Activated T-cell treated with anti-CD3 and anti-CD28 coated beads for 4 hours (primary cell): Measurements from ENCODE around the gene KRT6A.
"Not testable (repeated sequence)": the region's sequence is repeated elsewhere in the genome, so short reads cannot be mapped to it uniquely, and the experiment has no call there.

Experiments used
- DNase-seq: peaks from one replicate; pipeline ENCODE4 v3.0.0-alpha.2; 2020

Gene KRT6A

DNA sequence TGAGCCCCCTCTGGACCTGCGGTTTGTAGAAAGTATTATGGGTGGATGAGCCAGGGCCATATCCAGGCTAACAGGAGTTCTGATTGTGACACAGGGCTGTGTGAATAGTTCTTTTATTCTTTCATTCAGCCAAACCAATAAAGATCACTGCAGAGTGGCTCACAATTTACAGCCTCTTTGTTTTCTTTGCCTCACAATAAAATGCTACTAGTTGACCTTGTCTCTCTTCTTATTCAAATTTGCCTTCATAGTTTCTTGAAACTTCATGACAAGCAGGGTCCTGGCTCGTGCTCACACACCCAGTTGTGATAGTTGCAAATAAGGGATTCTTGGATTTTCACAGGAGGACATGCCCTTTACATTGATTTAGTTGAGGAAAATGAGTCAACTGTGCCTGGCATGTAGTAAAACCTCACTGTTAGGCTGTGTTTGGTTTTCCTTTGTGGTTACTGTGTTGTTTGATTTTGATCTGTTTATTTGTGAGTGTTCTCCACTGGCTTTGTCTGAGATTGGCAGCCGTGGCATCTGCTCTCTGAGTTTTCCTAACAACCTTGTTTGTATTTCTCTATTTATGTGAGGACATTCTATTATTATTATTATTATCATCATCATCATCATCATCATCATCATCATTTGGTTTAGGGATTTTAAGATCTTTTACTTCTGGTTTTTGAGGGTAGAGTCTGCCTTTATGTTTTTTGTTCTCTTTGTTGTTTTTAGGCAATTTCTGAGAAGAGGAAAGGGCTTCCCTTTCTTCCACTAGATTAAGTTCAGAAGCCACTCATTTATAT, 38.5 kb downstream of the KRT6A start:
- no peak for DNase-seq

DNA sequence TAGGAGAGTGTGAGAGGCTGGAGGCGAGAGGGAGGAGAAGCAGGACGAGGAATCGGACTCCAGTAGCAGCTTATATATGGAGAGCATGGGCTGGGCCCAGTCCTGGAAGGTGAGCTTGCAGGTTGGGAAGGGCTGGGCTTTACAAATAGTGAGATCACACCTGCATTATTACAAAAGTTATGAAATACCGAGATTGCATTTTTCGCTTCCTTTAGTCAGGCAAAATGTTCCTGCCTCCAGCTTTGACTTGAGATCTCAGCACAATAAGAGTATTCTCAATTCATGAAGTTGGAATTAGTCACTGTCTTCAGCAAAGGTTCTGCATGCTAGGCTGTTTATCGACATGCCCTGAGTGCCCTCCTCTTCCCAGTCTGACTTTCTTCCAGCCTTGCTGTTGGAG, 41.0 kb downstream of the KRT6A start, which contains the start of gene KRT6B:
Gene KRT6B, minus strand, starts transcription at position 46 of the 400 bp plus-strand sequence. CDS start 68 bp downstream, outside the sequence.
- DNase-seq = no peak

- no peak for DNase-seq
Measured at GRCh38 chr12:52448228-52448627, 44.8 kb downstream of the KRT6A start.

DNA sequence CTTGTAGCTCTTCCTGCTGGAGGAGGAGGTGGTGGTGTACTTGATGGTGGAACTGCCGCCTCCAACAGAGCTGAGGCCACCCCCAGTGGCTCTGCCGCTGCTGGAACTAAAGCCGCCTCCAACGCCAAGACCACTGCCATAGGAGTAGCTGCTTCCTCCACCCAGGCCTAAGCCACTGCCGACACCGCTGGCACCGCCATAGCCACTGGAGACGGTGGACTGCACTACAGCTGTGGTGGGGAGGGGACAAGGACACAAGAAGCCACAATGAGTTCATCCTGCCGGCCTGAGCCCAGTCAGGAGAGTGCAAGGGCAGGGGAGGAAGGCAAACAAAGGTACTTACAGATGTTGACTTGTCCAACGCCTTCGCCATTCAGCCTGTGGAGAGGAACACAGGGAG, 45.9 kb downstream of the KRT6A start:
- not testable (repeated sequence) for DNase-seq

GRCh38 chr12:52446367-52447045, 46.6 kb downstream of the KRT6A start:
- no peak for DNase-seq

DNA sequence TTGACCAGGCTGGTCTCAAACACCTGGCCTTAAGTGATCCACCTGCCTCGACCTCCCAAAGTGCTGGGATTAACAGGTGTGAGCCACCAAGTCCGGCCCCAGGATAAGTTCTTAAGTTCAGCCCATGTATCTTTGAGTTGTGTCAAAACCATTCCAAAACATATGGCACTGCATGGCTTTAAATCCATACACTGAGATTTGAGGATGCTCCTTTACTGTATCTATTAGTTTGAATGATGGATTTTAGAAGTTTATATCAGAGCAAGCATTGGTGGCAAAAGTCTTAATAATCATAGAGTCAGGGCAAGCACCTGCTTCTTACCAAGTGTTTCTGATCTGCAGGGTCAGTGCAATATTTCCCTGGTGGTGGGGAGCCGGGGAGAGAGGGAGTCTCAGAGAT, 47.2 kb downstream of the KRT6A start:
- no peak for DNase-seq

DNA sequence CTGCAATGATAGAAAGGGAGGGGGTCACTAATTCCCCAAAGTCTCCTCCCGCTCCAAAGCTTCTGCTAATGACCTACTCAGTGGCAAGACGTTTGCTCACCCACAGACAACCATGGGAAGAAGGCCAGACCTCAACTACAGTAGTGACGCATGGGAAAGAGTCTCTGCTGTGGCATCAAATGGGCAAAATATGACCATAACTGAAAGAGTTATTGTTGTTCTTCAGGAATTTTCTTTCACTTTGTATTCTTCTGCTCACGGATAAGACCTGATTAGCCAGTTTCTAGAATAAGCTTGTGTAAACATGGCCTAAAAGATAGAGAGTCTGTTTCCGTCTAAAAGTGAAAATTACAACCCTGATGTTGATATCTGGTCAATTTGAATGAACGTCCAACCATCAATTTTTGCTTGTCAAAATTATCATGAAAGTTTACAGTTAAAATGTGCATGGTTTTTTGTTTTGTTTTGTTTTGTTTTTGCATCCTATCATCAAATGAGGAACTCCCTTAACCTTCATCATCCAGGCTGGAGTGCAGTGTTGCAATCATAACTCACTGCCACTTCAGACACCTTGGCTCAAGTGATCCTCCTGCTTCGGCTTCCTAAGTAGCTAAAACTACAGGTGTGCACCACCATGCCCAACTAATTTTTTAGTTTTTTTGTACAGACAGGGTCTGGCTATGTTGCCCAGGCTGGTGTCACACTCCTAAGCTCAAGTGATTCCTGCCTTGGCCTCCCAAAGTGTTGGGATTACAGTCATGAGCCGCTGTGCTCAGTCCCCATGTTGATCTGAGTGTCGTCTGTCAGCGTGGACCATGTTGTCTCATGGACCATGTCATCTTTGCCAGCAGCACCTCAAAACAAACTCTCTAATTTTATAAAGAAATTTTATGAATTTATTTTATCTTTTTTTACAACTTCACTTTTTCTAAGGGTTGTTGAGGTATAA, 48.1 kb downstream of the KRT6A start:
- no peak for DNase-seq

DNA sequence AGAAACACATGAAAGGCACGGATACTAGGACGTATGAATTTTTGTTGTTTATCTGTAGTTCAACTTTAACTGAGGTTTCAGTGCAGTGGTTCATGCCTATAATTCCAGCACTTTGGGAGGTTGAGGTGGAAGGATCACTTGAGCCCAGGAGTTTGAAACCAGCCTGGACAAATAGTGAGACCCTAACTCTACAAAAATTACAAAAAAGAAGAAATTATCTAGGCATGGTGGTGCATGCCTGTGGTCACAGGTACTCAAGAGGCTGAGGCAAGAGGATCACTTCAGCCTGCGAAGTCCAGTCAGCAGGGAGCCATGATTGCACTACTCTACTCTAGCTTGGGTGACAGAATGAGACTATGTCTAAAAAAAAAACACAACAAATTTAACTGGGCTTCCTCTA, 49.1 kb downstream of the KRT6A start:
- DNase-seq = no peak

DNA sequence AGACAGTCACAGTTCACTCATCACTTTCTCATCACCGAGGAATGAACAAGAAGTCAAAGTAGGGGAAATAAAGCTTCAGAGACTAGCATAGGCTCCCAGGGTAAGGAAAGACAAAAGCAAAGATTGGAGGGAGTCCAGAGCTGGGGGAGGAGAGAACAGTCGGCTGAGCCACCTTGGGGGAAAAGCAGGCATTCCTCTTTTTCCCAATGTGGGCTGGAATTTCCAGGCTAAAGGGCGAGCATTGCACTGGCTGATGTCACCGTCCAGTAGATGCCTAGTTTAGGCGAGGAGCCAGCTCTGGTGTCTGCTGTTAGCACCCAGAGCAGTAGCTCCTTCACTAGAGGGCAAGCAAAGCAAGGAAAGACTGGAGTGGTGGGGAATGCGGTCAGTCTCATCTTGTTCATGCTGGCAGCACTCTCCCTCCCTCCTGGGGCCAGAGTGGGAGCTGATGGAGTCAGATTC, 50.4 kb downstream of the KRT6A start:
- no peak for DNase-seq

DNA sequence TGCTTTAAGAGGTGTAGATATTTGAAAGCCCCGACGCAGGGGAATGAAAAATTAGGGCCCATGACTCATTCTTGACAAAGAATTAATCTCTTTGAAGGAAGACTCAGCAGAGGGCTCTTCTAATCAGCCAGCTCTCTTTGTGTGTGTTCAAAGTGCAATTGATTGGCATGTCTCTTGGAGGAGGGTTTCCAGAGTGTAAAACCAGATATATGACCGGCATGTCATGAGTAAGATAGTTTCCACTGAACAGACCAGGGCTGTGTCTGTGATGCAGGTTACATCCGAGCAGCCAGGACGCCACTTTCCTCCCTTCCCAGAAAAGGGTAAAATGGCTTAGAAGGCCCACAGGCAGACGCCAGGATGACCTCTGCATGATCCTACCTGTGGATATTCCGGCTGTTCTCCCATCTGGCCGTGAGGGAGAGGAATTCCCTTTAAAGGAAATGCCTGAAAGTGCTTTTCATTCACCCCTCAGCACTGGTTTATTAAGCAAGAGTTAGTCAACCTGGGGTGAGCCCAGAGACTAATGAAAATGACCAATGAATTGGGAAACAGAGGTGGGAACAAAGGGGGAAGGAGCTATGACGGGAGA, 51.6 kb downstream of the KRT6A start:
- no peak for DNase-seq

GRCh38 chr12:52440821-52441319, 52.2 kb downstream of the KRT6A start:
- no peak for DNase-seq

- no peak for DNase-seq
Measured at GRCh38 chr12:52439845-52440244, 53.2 kb downstream of the KRT6A start.

DNA sequence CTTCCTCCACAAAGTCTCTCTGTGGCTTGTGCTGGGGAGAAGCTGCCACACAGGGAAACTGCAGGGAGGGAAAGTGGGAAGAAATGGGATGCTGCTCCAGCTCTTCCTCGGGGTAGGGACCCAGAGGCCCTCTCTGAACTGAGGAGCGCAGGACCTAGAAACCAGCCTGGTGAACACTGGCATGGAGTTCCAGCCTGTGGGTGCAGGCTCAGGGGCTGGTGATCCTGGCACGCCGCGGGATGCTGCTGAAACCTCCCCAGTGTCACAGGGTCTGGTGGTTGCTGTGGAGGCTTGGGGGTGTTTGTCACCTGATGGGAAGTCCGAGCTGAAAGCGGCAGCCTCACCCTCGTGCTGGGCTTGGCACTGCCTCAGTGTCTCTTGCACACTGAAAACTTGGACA, 53.6 kb downstream of the KRT6A start:
- no peak for DNase-seq

DNA sequence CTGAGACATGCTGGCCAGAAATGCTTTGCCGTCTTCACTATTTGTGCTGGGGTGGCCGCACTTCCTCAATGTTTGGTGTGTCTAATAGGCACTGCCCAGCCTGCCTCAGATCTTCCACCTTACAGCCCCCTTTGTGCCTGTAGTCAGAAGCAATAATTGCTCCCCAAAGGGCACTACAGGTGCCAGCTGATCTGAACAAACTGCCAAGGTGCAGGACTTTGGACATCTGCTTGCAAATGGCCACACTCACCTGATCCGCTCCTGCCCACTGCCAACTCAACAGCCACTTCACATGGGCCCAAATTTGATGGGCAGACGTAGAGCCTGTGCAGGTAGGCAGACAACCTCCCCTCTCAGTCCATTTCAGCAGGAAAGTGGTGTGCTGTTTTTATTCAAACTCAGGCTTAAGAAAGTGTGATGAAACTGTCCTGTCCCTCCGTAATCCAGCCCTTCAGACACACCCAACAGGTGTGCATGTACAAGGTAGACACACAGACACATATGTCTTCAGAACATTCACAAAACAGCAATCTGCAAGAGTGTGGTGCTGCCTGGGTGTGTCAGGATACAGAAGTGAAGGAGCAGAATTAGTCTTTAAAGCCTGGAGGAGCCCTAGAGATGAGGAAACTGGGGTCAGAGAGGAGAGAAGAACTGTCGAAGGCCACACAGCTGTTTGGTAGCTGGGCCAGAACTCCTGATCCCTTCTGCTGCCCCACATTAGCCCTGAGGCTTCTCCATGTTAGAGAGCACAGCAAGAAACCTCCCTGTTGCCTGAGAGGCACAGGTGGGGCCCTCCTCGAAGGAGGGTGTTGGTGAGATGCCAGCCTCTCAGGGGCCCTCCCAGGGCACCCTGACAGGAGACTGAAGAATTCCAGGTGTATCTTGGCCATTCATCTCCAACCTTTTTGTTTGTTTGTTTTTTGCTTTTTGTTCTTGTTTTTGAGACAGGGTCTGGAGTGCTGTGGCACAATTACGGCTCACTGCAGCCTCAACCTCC, 54.5 kb downstream of the KRT6A start:
- DNase-seq = no peak

GRCh38 chr12:52437508-52437907, 55.5 kb downstream of the KRT6A start:
- no peak for DNase-seq
